Testis (tissue), 3 donors: Measurements from ENCODE around the gene SLC12A9. TPM values are rescaled to one million over a fixed set of nuclear protein-coding genes. Genes with fewer than 3 reads are reported as not detected.

Source experiments
- DNase-seq: peaks from one replicate; pipeline ENCODE4 v3.0.0-alpha.2; 2019
- H3K27ac ChIP-seq, 2 donors: fragments of 200-600 bp; sonication (generic); one replicate each; pipeline ENCODE4 v1.5.1; 2019
- H3K27me3 ChIP-seq: fragments of 200-600 bp; sonication (generic); one replicate; pipeline ENCODE4 v1.5.1; 2019
- H3K36me3 ChIP-seq: fragments of 200-600 bp; sonication (generic); one replicate; pipeline ENCODE4 v1.5.1; 2017; ENCODE audit warnings: low read depth; ENCODE audit errors: missing control alignments
- H3K4me1 ChIP-seq: fragments of 200-600 bp; sonication (generic); one replicate; pipeline ENCODE4 v1.5.1; 2019
- H3K4me3 ChIP-seq, 2 donors: fragments of 200-600 bp; sonication (generic); one replicate each; pipeline ENCODE4 v1.5.1; 2017 to 2019
- H3K9me3 ChIP-seq: fragments of 200-600 bp; sonication (generic); one replicate; pipeline ENCODE4 v1.5.1; 2017
- CTCF ChIP-seq, 3 experiments: fragments of 450-650 bp in 2 of 3; fragments of 200-600 bp in 1 of 3; sonication (generic) in 1 of 3; IDR thresholded peaks; one replicate each; pipeline ENCODE4 v1.5.1; 2016 to 2019; ENCODE audit warnings: antibody characterized with exemption in 3 of 3, mild to moderate bottlenecking in 2 of 3, moderate library complexity in 1 of 3
- POLR2A ChIP-seq: fragments of 450-650 bp; IDR thresholded peaks from one replicate; pipeline ENCODE4 v1.6.1; 2017; ENCODE audit warnings: antibody characterized with exemption, mild to moderate bottlenecking, moderate library complexity
- WGBS, 2 donors: methylation state at CpG; one replicate each; pipeline ENCODE4 v1.1.5; 2018; 5-methylcytosine and 5-hydroxymethylcytosine counted together
- intact Hi-C: fragments of 100-400 bp; cut with DNase I; formaldehyde crosslinking; loops from one replicate; pipeline ENCODE4 v1.15.1; 2023; ENCODE audit warnings: low total_unique reads
- polyA plus RNA-seq: library from polyadenylated mRNA; stranded (reverse); fragments of 350-450 nt; fragmentation: Illumina TruSeq; extraction: RNeasy Lipid Tissue Mini Kit (QIAGEN cat#74804); gene quantifications from one replicate; pipeline ENCODE4 v1.2.3, GENCODE V29; 2014; ENCODE audit warnings: low read depth, low replicate concordance; ENCODE audit not compliant: insufficient read depth
- total RNA-seq, 2 donors: library from RNA; depleted of rRNA; stranded (reverse); fragments of >200 nt; gene quantifications; one replicate each; pipeline ENCODE4 v1.2.3, GENCODE V29; 2016

Gene SLC12A9
- total and polyA plus RNA-seq, 3 donors from 2014 or later, result 12.8 to 18.9 (median 13.8) TPM

DNA sequence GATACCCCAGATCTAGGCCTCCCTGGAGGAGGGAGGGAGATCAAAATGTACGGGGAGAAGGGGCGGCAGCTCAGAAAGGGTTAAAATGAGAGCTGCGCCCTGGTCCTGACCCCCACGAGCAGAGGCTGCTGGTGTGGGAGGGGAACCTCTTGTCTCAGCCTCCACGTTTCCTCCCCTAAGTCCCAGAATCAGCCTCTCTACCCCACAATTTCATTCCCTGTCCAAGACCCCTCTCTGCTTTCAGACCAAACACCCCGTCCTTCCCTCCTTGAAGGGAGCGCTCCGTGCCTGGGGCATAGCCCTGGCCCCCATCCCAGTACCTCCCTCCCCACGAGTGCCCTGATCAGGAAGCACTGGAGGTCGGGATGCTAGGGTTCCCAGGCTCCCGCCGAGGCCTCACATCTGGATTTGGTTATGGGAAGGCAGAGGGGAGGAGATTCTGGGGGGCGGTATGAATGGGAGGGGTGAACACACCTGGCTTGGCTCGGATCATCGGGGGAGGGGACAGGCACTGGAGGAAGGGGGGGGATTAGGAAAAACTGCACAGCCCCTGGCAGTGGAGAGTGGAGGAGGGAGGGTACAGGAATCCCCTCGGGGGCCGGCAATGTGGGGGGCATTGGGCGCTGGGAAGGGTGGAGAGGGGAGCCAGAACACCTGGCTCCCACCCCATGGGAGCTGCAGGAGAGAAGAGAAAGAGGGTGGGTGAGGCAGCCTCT lies 27.9 kb upstream of the SLC12A9 start:
- H3K36me3 ChIP-seq, result no peaks in the 10 kb centered on the region
- peaks cover 18% of the 10 kb centered on the region for H3K4me1 ChIP-seq
- DNase-seq, result no peak
- H3K27ac ChIP-seq, result no peak overlapping the region
- H3K4me3 ChIP-seq, result no peak overlapping the region
- WGBS, 2 donors, result 36 to 46% methylated on average over 13 to 18 of the region's 18 CpGs
- H3K27me3 ChIP-seq, result no peaks in the 10 kb centered on the region
- intact Hi-C loops, result no loop called here
- TF ChIP-seq CTCF (IDR thresholded peaks at IDR 0.05) (no peak), POLR2A (no peak)
- no peaks in the 10 kb centered on the region for H3K9me3 ChIP-seq

GRCh38 chr7:100825215-100825671 lies 27.3 kb upstream of the SLC12A9 start:
- H3K27ac ChIP-seq, result no peak overlapping the region
- H3K9me3 ChIP-seq, result no peaks in the 10 kb centered on the region
- 22 to 29% methylated on average over 14 to 16 of the region's 16 CpGs for WGBS, 2 donors
- no peaks in the 10 kb centered on the region for H3K36me3 ChIP-seq
- intact Hi-C loops, result no loop called here
- TF ChIP-seq CTCF (IDR thresholded peaks at IDR 0.05), result no peak
- TF ChIP-seq POLR2A, result no peak
- peak overlapping the region in 1 of 2 donors; percentile 73 for H3K4me3 ChIP-seq
- no peaks in the 10 kb centered on the region for H3K27me3 ChIP-seq
- H3K4me1 ChIP-seq, result peaks cover 18% of the 10 kb centered on the region
- no peak for DNase-seq

DNA sequence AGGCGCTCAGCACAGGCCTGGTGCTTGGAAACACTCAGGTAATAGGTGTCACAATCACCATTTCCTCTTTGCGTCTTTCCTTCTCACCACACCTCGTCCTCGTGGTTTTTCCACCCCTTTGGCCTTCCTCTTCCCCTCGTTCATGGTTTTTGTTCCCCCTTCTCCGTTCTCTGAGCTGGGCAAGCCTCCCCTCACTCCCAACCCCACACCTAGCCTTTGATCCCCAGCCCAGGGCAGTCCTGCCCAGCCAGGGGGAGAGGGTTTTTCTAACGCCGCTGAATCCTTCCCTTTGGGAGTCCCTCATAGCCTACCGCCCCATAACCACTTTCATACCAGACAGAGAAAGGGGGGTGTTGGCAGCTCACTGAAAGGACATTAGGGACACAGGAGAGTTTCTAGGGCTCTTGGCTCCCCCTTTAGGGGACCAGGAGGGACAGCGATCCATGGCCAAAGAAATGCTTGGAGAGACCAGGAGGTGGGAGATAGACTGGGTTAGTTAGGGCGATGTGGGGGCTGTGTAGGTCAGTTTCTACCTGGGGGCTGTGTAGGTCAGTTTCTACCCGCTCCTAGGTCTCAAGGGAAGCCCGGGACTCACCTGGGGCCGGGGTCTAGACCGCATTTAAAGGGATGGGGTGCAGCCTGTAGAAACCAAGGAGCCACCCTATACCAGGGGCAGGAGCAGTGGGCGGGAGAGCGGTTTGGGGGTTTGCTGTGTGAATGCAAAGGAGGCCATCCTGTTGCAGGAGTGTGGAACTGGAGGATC lies 26.6 kb upstream of the SLC12A9 start:
- intact Hi-C loops, result no loop called here
- TF ChIP-seq POLR2A (no peak), CTCF (IDR thresholded peaks at IDR 0.05) (no peak)
- Histone ChIP-seq H3K27me3 (no peaks in the 10 kb centered on the region), H3K36me3 (no peaks in the 10 kb centered on the region), H3K4me1 (peaks cover 18% of the 10 kb centered on the region), H3K9me3 (no peaks in the 10 kb centered on the region), H3K27ac (peak overlapping the region; percentile 39 to 77), H3K4me3 (peak overlapping the region; percentile 68 to 73)
- DNase-seq, result no peak
- WGBS, 2 donors, result 18 to 27% methylated on average over 16 to 17 of the region's 17 CpGs

DNA sequence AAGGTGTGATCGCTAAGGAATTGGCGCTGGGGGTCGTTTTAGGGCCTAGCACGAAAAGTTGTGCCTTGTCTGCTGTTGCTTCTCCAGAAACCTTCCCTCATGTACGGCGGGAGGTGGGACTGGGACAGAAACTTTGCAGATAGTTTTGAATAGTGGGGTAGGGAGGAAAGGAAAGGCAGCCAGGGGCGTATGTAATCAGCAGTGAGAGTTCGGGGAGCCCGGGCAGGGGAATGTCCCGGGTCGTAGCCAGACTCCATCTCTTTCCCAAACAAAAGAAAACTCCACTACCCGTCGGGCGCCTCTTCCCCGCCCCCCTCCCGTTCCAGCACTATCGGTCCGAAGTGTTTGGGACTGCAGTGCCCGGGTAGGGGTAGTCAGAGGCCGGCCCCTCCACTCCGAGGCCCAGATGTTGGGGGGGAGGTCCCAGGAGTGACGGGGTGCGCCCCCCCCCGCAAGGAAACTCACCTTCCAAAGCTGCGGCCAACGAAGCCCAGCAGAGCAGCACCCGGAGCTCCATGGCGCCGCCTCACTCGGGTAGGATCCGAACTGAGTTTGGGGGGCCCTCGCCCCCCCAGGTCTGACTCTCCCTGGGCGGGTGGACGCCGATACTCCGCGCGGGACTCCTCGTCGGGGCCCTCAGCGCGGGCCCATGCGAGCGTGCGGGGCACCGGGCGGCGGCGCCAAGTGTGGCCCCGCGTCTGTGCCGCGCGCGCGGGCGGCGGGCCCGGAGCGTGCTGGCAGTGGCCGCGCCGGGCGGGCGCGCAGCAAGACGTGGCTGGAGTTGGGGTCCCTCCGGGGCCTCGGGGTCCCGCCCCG lies 25.8 kb upstream of the SLC12A9 start:
- DNase-seq, result no peak
- intact Hi-C loops, result no loop called here
- H3K4me1 ChIP-seq, result peaks cover 18% of the 10 kb centered on the region
- no peaks in the 10 kb centered on the region for H3K36me3 ChIP-seq
- 0 to 2% methylated on average over 15 to 43 of the region's 71 CpGs for WGBS, 2 donors
- no peaks in the 10 kb centered on the region for H3K9me3 ChIP-seq
- H3K4me3 ChIP-seq, result peak overlapping the region; percentile 68 to 73
- no peaks in the 10 kb centered on the region for H3K27me3 ChIP-seq
- TF ChIP-seq CTCF (IDR thresholded peaks at IDR 0.05), result no peak
- no peak for TF ChIP-seq POLR2A
- peak overlapping the region; percentile 39 to 77 for H3K27ac ChIP-seq
